Activated CD8-positive, alpha-beta memory T cell treated with anti-CD3 and anti-CD28 coated beads for 48 hours (primary cell): ENCODE data around the gene NPFF.
"Not testable (repeated sequence)": the region's sequence is repeated elsewhere in the genome, so short reads cannot be mapped to it uniquely, and the experiment has no call there.

ENCODE experiments used
- DNase-seq, 3 experiments: peaks; one replicate each; pipeline ENCODE4 v3.0.0-alpha.2; 2020; ENCODE audit warnings: low read depth in 2 of 3, low spot score in 2 of 3

Gene NPFF

GRCh38 chr12:53497461-53497860 lies 9.8 kb downstream of the NPFF start:
- DNase-seq: no peak

- no peak for DNase-seq
These were observed 10.6 kb downstream of the NPFF start for GRCh38 chr12:53496752-53497032.

- DNase-seq: no peak
These were observed 11.2 kb downstream of the NPFF start for GRCh38 chr12:53495903-53496751.

GRCh38 chr12:53493610-53494391 lies 13.5 kb downstream of the NPFF start:
- DNase-seq: no peak

GRCh38 chr12:53492830-53493609 lies 14.3 kb downstream of the NPFF start:
- peak; percentile 66 to 71 (median 70) for DNase-seq

GRCh38 chr12:53492188-53492587 lies 15.1 kb downstream of the NPFF start:
- no peak for DNase-seq

GRCh38 chr12:53489242-53489864 lies 17.9 kb downstream of the NPFF start:
- no peak for DNase-seq

GRCh38 chr12:53486736-53487487 lies 20.4 kb downstream of the NPFF start:
- no peak for DNase-seq

GRCh38 chr12:53485955-53486735 lies 21.1 kb downstream of the NPFF start:
- no peak for DNase-seq

- DNase-seq: no peak
These were observed 22.4 kb downstream of the NPFF start for GRCh38 chr12:53484686-53485575.

GRCh38 chr12:53483979-53484377 lies 23.3 kb downstream of the NPFF start:
- DNase-seq: no peak

GRCh38 chr12:53483225-53483978 lies 23.9 kb downstream of the NPFF start:
- no peak for DNase-seq

- DNase-seq: no peak
These were observed 24.6 kb downstream of the NPFF start for GRCh38 chr12:53482626-53483168.

GRCh38 chr12:53481939-53482586 lies 25.2 kb downstream of the NPFF start:
- DNase-seq: no peak

- not testable (repeated sequence) for DNase-seq
These were observed 25.8 kb downstream of the NPFF start for GRCh38 chr12:53481458-53481857.

- no peak for DNase-seq
These were observed 26.5 kb downstream of the NPFF start for GRCh38 chr12:53480491-53481442.
